Measurements from ENCODE around the gene MGMT.

MGMT gene

DNA sequence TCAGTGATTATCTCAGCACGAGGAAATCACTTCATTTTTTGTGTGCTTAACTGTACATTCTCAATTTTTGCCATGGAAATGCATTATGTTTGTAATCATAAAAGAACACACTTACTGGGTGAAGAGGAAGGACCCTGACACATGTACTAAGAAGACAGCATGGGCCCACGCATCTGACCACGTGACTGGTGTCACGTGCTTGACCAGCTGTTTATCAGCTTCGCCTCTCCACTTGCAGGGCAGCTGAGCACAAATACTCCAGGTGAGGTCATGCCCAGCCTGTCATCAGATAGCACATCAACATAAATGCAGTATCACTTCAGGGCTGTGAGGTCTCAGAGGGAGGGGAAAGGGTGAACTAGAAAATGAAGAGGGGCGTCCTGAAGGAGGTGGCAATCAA is 317.2 kb downstream of the MGMT start:
- no peak for DNase-seq

DNA sequence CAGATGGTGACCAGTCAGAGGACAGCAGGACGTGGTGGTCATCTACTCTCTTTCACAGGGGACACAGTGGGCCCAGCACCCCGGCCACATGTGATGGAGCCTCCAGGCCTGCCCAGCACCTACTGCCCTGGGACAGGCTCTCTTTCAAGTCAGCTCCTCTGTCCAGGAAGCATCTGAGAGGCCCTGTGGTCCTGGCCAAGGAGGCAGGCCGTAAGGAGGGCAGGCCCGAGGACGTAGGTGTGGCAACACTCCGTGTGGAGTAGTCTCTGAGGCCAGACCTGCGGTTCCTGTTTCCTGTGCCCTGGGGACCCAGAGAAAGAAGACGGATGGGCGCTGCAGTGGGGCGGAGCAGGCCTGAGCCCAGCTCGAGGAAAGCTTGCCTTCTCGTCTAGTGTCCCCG is 317.9 kb downstream of the MGMT start:
- no peak for DNase-seq

DNA sequence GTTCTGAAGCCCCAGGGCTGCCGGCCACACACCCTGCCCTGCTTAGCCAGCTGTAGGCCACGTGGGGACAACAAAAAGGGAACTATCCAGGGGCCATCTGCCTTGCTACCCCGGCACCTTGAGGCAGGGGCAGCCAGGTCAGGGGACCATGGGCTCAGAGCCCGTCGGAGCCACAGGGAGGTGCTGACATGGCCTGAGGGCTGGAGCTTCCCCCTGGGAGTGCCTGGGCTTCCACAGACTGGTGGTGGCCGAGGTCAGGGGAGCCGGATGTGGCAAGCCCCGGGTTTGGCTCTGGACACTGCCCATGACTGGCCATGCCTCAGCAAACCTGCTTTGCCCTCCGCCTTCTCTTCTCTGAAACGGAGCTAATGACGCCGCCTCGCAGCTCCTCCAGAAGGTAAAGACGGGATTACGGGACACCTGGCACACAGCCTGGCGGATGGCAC is 318.5 kb downstream of the MGMT start:
- no peak for DNase-seq

GRCh38 chr10:129786216-129786615 is 319.2 kb downstream of the MGMT start:
- DNase-seq, result no peak

DNA sequence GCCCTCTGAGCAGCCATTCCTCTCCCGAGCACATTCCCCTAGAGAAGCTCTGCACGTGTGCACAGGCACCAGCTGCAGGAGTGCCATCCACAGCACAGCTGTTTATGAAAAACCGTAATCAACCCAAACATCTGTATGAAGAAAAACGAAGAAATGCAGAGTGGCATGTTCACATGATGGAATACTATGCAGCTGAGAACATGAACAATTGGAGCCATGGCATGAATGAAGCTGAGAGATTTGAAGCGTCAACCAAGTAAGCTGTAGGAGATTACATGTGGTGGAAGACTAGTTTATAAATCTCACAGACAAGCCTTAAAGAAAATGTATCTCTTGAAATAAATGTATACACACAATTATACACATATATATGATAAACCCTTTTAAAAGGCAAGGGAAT is 320.5 kb downstream of the MGMT start:
- no peak for DNase-seq

GRCh38 chr10:129788215-129788614 is 321.2 kb downstream of the MGMT start:
- no peak for DNase-seq

DNA sequence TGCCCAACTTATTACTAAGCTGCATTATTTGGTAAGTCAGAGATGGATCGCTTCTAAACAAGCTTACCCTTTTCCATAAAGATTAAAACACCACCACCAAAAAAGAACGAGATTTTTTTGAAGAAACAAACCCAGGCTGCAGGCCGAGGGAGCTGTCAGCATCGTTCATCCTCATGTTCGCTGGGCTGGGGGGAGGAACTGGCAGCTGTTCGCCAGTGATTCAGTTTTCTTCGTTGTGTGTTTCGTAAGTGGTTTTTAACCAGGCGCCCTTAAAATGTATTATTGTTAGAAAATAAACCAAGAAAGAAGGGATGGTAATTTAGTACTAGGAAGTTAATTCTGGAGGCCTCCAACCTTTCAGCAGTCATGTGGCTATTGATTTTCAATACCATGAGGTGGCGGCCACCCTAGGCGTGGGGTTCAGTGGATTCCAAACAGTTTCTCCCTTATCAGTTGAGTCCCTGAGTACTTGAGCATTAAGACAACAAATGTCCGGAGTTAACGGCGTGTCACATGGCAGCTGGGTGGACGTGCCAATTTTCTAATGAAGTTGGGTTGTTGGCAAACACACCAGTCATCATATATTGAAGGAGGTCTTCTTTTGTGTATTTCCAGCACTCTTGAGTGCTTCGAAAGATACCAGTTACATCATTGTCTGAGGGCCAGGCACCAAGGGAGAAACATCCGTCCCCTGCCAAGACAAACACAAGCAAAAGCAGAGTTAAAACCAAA is 323.8 kb downstream of the MGMT start:
- DNase-seq, result no peak

GRCh38 chr10:129792141-129792540 is 325.1 kb downstream of the MGMT start:
- no peak for DNase-seq

GRCh38 chr10:129792864-129793263 is 325.8 kb downstream of the MGMT start:
- DNase-seq, result no peak

DNA sequence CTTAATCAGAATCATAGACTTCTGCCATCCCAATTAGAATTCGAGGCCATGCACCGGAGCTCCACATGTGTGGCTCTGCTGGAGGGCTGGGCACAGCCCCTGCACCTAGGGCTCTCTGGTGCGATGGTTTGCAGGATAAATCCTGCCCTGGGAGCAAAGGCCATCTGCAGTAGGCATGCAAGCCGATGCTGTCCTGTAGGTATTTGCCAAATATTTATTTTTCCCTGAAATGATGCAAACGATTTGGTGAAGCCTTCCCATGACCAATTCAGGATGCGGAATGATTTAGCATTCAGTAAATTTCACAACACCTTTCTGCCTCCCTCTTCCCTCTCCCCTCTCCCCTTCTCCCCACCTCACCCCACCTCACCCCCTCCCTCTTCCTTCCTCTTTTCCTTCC is 326.4 kb downstream of the MGMT start:
- no peak for DNase-seq

- no peak for DNase-seq
Observed at GRCh38 chr10:129793996-129794395, 327.0 kb downstream of the MGMT start.

DNA sequence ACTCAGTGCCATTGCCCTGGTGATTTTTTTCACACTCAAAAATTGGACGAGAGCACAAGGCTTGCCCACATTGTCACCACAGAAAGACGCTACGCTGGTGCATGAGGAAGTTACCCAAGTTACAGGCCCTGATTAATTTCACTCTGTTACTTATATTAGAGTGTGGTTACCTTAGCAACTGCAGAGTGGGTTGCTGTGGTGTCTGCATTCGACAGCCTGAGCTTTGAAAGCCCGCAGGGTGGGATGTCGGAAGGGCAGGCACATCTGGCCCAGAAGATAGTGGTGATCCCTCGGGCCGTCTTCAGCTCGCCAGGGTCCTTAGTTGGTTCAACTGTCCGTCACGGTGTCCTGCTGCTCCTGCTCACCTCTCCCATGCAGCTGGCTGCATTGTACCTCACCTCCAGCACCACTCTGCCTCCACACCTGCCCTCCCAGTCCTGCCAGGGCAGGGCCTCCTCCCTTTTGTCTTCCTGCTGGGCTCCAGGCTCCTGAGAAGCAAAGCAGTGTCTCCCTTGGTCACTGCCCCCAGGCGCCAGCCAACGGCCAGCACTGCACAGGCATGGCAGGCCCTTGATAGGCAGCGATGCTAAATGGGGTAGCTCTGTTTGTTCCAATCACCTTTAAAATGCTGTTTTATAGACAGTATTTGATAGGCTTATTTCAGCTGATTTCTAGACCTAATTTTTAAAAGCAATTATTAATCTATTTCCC is 329.8 kb downstream of the MGMT start:
- DNase-seq, result no peak

DNA sequence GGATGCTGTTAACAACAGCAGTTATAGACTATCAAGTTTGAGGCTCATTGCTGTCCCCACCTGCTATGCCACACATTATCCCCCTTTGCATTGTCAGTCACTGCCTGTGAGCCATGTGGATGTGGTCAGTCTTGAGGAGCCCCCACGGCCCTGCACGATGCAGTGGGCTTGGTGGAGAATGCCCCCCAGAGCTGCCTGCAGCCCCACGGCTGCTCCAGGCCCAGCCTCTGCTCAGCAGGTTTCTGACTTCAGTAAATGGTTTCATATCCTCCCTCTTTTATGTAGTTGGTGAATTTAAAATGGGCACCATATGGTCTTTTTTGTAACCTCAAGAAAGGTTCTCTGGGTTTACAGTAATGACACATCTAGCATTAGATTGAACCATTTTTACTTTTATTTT is 332.9 kb downstream of the MGMT start:
- DNase-seq, result no peak

- no peak for DNase-seq
Observed at GRCh38 chr10:129800796-129801340, 333.8 kb downstream of the MGMT start.

GRCh38 chr10:129807211-129807610 is 340.2 kb downstream of the MGMT start:
- no peak for DNase-seq

DNA sequence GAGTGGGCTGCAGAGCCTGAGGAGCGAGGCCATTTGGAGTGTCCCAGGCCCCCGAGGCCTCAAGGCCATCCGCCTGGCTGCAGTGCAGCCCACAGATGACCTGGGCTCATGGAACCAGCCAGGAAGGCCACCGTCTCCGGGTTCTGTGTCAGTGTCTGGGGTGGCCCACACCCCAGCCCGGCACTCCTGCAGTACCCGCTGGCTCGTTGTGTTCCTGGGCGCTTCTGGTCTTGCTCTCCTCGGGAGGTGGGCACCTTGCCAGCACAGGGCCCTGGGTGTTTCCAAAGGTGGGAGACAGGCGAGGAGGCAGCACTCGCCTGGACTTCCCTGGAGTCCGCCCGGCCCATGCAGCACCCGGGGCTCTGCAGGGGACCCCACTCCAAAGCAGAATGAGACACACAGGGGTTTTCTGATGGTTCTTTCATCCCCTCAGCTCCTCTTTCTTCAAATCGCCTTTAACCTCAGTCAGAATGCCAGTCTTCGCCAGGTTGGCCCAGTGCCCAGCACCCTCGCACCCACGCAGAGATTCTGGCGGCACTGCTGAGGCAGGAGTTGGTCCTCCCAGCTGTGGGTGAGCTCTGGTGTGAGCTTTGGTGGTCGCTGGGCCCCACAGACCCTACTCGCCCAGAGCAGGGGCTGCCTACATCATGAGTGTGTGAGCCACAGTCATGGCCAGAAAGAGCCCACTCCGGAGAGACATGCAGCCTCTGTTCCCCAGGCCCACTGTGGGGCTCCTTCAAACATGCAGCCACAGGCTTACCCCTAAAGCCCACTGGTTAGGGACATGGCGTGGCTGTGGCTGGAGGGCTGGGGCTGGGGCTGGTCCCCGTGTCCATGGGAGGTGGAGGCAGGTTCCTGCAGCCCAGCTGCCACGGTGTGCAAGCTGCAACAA is 341.3 kb downstream of the MGMT start:
- no peak for DNase-seq

GRCh38 chr10:129809431-129809830 is 342.4 kb downstream of the MGMT start:
- no peak for DNase-seq

DNA sequence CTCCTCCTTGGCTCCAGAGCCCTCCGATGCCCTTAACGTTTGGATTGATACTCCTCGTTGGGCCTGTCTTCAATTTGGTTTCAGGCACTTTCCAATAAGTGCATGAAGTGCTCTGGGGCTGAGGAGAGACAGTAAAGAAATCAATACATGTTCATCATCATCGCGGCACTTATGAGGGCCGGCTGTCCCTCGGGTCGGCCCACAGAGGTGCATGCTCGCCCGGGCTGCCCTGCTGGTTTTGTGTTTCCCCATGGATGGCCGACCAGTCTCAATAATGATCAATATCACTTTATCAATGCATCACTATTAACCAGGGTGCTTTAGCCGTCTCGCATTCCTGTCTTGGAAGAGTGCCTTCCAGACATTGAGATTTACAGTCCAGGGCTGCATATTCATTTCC is 342.8 kb downstream of the MGMT start:
- DNase-seq, result no peak

GRCh38 chr10:129811208-129811607 is 344.2 kb downstream of the MGMT start:
- DNase-seq, result no peak

DNA sequence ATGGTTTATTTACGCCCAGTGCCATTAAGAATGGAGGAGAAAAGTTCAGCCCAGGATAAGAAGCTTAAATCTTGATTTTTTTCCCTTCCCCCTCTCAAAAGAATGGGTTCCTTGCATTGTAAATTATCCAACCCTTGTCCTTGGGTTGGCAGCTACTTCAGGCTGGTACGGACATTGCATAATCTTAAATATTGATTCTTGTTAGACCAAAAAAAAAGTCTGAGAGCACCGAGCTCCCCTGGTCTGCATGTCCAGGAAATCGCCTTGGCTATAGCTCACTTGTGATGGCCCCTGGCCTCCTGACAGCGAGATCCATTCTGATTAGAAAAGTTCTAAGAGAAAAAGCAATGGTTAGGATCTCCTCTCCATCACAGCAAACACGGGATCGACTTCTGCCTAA is 345.4 kb downstream of the MGMT start:
- DNase-seq, result no peak

DNA sequence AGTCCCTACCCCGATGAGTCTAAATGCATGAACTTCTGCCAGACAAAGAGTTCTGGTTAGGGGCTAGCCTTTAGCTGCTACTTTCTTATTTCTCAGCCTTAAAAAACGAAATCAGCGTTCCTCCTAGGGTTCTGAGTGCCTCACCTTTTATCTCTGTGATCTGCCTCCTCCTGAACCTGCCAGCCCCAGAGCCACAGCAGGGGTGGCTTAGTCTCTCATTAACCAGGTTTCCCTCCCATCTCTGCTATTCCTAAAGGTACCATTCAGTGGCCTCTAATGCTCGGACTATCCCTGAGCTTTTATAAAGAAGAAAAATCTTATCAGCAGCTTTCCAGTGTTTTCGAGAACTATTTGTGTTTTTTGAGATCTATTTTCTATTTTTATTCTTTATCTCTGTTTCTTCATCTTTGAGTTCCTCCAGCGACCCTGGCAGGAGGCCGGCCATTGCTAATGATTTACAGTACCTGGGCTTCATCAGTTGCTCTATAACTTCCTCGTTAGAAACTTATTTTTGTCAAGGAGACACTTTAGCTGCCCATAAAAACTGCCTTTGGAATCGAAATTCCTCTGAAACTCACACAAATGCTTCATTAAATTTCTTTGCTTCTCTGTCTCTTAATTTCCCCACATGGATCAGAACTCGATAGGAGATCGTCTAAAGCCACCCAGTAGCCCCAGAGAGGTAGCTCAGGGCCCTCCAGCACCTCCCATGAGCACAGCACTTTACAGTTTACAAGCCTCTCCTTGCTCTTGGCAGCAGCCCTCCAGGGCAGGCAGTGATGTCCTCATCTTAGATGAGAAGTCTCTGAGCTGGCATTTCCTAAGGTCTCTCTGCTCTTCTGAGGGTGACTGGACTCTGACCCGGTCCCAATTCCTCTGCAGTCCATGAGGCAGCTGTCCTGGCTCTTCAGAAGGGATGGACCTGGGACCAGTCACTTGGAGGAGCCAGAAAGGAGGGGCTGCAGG is 347.9 kb downstream of the MGMT start:
- DNase-seq, result no peak

Data from RPMI8226 (cell line).